ENCODE results near the gene SH3BP4. TPM values are rescaled to one million over a fixed set of nuclear protein-coding genes. Genes with fewer than 3 reads are reported as not detected.

SH3BP4 gene
- total RNA-seq, 4 donors from 2014 or later, result 13.5 to 28.4 (median 20.1) TPM

DNA sequence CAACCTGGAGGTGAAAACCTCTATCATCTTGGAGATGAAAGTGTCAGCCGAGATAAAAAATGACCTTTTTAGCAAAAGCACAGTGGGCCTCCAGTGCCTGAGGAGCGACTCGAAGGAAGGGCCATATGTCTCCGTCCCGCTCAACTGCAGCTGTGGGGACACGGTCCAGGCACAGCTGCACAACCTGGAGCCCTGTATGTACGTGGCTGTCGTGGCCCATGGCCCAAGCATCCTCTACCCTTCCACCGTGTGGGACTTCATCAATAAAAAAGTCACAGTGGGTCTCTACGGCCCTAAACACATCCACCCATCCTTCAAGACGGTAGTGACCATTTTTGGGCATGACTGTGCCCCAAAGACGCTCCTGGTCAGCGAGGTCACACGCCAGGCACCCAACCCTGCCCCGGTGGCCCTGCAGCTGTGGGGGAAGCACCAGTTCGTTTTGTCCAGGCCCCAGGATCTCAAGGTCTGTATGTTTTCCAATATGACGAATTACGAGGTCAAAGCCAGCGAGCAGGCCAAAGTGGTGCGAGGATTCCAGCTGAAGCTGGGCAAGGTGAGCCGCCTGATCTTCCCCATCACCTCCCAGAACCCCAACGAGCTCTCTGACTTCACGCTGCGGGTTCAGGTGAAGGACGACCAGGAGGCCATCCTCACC lies 90.2 kb downstream of the SH3BP4 start:
- H3K36me3 ChIP-seq, result no peaks in the 10 kb centered on the region
- intact Hi-C loops (cut with DNase I; ENCODE audit: low total_unique reads), result no loop called here
- no peak for TF ChIP-seq POLR2A (IDR thresholded peaks at IDR 0.05)
- TF ChIP-seq, protein P1, sequence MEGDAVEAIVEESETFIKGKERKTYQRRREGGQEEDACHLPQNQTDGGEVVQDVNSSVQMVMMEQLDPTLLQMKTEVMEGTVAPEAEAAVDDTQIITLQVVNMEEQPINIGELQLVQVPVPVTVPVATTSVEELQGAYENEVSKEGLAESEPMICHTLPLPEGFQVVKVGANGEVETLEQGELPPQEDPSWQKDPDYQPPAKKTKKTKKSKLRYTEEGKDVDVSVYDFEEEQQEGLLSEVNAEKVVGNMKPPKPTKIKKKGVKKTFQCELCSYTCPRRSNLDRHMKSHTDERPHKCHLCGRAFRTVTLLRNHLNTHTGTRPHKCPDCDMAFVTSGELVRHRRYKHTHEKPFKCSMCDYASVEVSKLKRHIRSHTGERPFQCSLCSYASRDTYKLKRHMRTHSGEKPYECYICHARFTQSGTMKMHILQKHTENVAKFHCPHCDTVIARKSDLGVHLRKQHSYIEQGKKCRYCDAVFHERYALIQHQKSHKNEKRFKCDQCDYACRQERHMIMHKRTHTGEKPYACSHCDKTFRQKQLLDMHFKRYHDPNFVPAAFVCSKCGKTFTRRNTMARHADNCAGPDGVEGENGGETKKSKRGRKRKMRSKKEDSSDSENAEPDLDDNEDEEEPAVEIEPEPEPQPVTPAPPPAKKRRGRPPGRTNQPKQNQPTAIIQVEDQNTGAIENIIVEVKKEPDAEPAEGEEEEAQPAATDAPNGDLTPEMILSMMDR (IDR thresholded peaks at IDR 0.05), result no peak
- no peaks in the 10 kb centered on the region for H3K9me3 ChIP-seq
- no peak overlapping the region for H3K27ac ChIP-seq
- H3K4me3 ChIP-seq, result no peak overlapping the region
- no peaks in the 10 kb centered on the region for H3K27me3 ChIP-seq
- no peak for DNase-seq
- no peaks in the 10 kb centered on the region for H3K4me1 ChIP-seq

DNA sequence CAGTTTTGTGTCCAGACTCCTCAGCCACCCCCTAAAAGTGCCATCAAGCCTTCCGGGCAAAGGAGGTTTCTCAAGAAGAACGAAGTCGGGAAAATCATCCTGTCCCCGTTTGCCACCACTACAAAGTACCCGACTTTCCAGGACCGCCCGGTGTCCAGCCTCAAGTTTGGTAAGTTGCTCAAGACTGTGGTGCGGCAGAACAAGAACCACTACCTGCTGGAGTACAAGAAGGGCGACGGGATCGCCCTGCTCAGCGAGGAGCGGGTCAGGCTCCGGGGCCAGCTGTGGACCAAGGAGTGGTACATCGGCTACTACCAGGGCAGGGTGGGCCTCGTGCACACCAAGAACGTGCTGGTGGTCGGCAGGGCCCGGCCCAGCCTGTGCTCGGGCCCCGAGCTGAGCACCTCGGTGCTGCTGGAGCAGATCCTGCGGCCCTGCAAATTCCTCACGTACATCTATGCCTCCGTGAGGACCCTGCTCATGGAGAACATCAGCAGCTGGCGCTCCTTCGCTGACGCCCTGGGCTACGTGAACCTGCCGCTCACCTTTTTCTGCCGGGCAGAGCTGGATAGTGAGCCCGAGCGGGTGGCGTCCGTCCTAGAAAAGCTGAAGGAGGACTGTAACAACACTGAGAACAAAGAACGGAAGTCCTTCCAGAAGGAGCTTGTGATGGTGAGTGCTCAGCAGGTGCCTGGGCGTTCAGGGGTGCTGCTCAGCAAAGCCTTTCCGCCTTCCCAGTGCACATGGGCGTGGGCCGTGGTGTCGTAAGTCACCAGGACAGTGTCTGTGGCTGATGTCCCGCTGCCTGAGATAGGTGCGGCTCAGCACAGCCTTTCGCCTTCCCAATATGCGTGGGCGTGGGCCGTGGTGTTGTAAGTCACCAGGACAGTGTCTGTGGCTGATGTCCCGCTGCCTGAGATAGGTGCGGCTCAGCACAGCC lies 91.0 kb downstream of the SH3BP4 start:
- H3K27ac ChIP-seq, result no peak overlapping the region
- H3K4me3 ChIP-seq, result no peak overlapping the region
- TF ChIP-seq, protein P1 (IDR thresholded peaks at IDR 0.05), result no peak
- TF ChIP-seq POLR2A (IDR thresholded peaks at IDR 0.05), result no peak
- no peak for DNase-seq
- H3K27me3 ChIP-seq, result no peaks in the 10 kb centered on the region
- H3K4me1 ChIP-seq, result no peaks in the 10 kb centered on the region
- no peaks in the 10 kb centered on the region for H3K36me3 ChIP-seq
- H3K9me3 ChIP-seq, result no peaks in the 10 kb centered on the region
- intact Hi-C loops (cut with DNase I; ENCODE audit: low total_unique reads), result no loop called here

- TF ChIP-seq, protein P1 (IDR thresholded peaks at IDR 0.05), result no peak
- no peak for TF ChIP-seq POLR2A (IDR thresholded peaks at IDR 0.05)
- Histone ChIP-seq H3K27ac (no peak overlapping the region), H3K4me1 (no peaks in the 10 kb centered on the region), H3K9me3 (no peaks in the 10 kb centered on the region), H3K4me3 (no peak overlapping the region), H3K36me3 (no peaks in the 10 kb centered on the region), H3K27me3 (no peaks in the 10 kb centered on the region)
- intact Hi-C loops (cut with DNase I; ENCODE audit: low total_unique reads), result no loop called here
- DNase-seq, result no peak
Measured at GRCh38 chr2:235043762-235044500, 92.1 kb downstream of the SH3BP4 start.

DNA sequence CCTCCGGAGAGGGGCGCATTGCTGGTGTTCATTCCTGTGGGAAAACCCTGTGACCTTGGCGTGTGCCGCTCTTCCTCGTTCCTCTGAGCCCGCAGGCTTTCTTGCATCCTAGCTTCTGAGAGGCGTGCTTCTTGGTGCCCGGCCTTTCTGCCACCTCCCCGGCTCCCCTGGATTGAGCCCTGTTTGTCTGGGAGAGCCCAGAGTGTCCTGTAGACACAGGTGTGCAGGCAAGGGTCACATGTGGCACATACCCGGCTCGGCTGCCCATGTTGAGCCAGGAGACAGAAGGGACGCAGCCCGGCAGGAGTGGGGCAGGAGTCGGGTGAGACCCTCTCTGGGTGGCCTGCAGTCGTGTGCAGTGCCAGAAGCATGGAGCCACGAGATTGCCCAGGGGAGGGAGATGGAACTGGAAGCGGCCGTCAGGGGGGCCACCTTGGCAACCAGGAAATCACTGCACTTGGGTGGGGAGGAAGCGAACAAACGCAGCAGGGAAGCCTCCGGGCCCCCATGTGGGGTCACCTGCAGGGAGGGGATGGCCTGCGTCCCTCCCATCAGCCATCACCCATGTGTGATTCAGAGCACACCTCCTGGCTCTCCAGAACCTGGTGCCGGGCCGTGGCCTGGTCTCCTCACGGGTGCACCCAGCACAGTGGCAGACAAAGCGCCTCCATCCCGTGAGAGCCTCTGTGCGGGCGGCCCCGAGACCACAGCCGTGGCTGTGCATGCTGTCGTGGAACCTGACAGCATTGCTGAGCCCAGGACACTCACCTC lies 92.9 kb downstream of the SH3BP4 start:
- intact Hi-C loops (cut with DNase I; ENCODE audit: low total_unique reads), result no loop called here
- TF ChIP-seq, protein P1 (IDR thresholded peaks at IDR 0.05), result no peak
- TF ChIP-seq POLR2A (IDR thresholded peaks at IDR 0.05), result no peak
- Histone ChIP-seq H3K9me3 (no peaks in the 10 kb centered on the region), H3K4me1 (no peaks in the 10 kb centered on the region), H3K27ac (no peak overlapping the region), H3K36me3 (no peaks in the 10 kb centered on the region), H3K27me3 (no peaks in the 10 kb centered on the region), H3K4me3 (no peak overlapping the region)
- no peak for DNase-seq

Data from uterus (tissue), 4 donors.